GM12891 (cell line): Measurements from ENCODE around the gene MBLAC2.

Experiments
- POLR2A ChIP-seq: IDR thresholded peaks from 2 replicates; pipeline ENCODE4 v1.6.1; 2011; ENCODE audit warnings: low read depth, low read length, control low read depth
- POLR2AphosphoS5 ChIP-seq: IDR thresholded peaks from 2 replicates; pipeline ENCODE4 v1.6.1; 2011; ENCODE audit warnings: low read depth, low read length, control low read depth
- SPI1 ChIP-seq: IDR thresholded peaks from 2 replicates; pipeline ENCODE4 v1.6.1; 2011; ENCODE audit warnings: low read depth, low read length, control low read depth
- TAF1 ChIP-seq: IDR thresholded peaks from 2 replicates; pipeline ENCODE4 v1.6.1; 2011; ENCODE audit warnings: low read depth, low read length, control low read depth

DNA sequence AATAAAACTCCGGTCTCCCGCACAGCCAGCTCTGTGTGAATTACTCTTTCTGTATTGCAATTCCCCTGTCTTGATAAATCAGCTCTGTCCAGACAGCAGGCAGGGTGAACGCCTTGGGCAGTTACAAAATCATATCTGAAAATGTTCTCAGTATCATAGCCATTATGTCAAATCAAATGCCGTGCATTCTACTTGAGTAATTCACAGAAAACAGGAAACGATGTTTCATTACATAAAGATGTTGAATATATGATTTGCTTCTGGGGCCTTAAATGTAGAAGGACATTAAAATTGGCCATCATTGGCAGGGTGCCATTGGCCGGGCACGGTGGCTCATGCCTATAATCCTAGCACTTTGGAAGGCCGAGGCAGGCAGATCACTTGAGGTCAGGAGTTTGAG lies 8.6 kb upstream of the MBLAC2 start:
- TF ChIP-seq POLR2A (no peak), POLR2AphosphoS5 (no peak), TAF1 (no peak), SPI1 (no peak)
